Activated B cell treated with CpG ODN at 0.5 μM for 24 hours (primary cell): ENCODE measurements around the gene ZBTB21. TPM values are rescaled to one million over a fixed set of nuclear protein-coding genes. Genes with fewer than 3 reads are reported as not detected.

Experiments
- ATAC-seq: fragments of 200-7000 bp; cut with Tn5 transposase; one replicate; pipeline ENCODE4 v1.10.0; 2021; ENCODE audit warnings: low read depth, mild to moderate bottlenecking, moderate library complexity
- CTCF ChIA-PET: fragments of 350-600 bp; sonication (Branson Sonifier 250); formaldehyde crosslinking; loops from one replicate; lab custom pipeline; 2021; ENCODE audit warnings: antibody characterized with exemption; lab: Charles Lee
- POLR2A ChIA-PET: fragments of 350-600 bp; sonication (Branson Sonifier 250); formaldehyde crosslinking; loops from one replicate; lab custom pipeline; 2021; ENCODE audit warnings: antibody characterized with exemption; lab: Charles Lee
- DNase-seq: peaks from one replicate; pipeline ENCODE4 v3.0.0; 2022
- H3K27ac Mint-ChIP-seq: one replicate; pipeline ENCODE4 v1.8.0; 2020; ENCODE audit warnings: mixed read lengths
- H3K27me3 Mint-ChIP-seq: one replicate; pipeline ENCODE4 v1.8.0; 2021; ENCODE audit warnings: mixed read lengths
- H3K36me3 Mint-ChIP-seq: one replicate; pipeline ENCODE4 v1.8.0; 2021; ENCODE audit warnings: low read depth, mixed read lengths
- H3K4me1 Mint-ChIP-seq: one replicate; pipeline ENCODE4 v1.8.0; 2021; ENCODE audit warnings: mixed read lengths
- H3K4me3 Mint-ChIP-seq: one replicate; pipeline ENCODE4 v1.8.0; 2020; ENCODE audit warnings: mild to moderate bottlenecking, mixed read lengths
- H3K9me3 Mint-ChIP-seq: one replicate; pipeline ENCODE4 v1.8.0; 2020; ENCODE audit warnings: mixed read lengths
- CTCF ChIP-seq: fragments of 200-600 bp; IDR thresholded peaks from one replicate; pipeline ENCODE4 v1.8.0; 2022; ENCODE audit warnings: antibody characterized with exemption, mild to moderate bottlenecking
- intact Hi-C: fragments of 100-400 bp; cut with micrococcal nuclease; formaldehyde crosslinking; loops from one replicate; pipeline ENCODE4 v1.15.1; 2024
- total RNA-seq: library from RNA; stranded (reverse); gene quantifications from 2 replicates; pipeline ENCODE4 v1.2.3, GENCODE V29; 2022

Gene ZBTB21
- total RNA-seq, 1 donor from 2014 or later: 24.2 TPM

- intact Hi-C loops: no loop called here
- no peak for DNase-seq
- no peak overlapping the region for H3K27ac Mint-ChIP-seq
- ChIA-PET POLR2A (no interaction called here), CTCF (no interaction called here)
- no peaks in the 10 kb centered on the region for H3K9me3 Mint-ChIP-seq
- TF ChIP-seq CTCF: no peak
- ATAC-seq: no peak
- no peak overlapping the region for H3K4me3 Mint-ChIP-seq
- H3K4me1 Mint-ChIP-seq: peaks cover 5% of the 10 kb centered on the region
- H3K36me3 Mint-ChIP-seq: no peaks in the 10 kb centered on the region
- H3K27me3 Mint-ChIP-seq: no peaks in the 10 kb centered on the region
Measured at GRCh38 chr21:42037516-42037915, 27.4 kb upstream of the ZBTB21 start.

- intact Hi-C loops: no loop called here
- Mint-ChIP-seq H3K27ac (no peak overlapping the region), H3K4me3 (no peak overlapping the region), H3K27me3 (no peaks in the 10 kb centered on the region), H3K4me1 (peaks cover 5% of the 10 kb centered on the region), H3K36me3 (no peaks in the 10 kb centered on the region), H3K9me3 (no peaks in the 10 kb centered on the region)
- no peak for TF ChIP-seq CTCF
- ChIA-PET POLR2A (no interaction called here), CTCF (no interaction called here)
- ATAC-seq (no peak), DNase-seq (no peak)
Measured at GRCh38 chr21:42036313-42036712, 26.2 kb upstream of the ZBTB21 start.

- CTCF ChIA-PET: interaction anchor here (0.6 kb wide), 1 partner anchor 750 kb away, joined by 3 read pairs; no protein-coding TSS in a partner anchor
- Mint-ChIP-seq H3K27me3 (no peaks in the 10 kb centered on the region), H3K4me3 (no peak overlapping the region), H3K9me3 (no peaks in the 10 kb centered on the region), H3K27ac (no peak overlapping the region), H3K36me3 (no peaks in the 10 kb centered on the region), H3K4me1 (peaks cover 7% of the 10 kb centered on the region)
- no peak for DNase-seq
- TF ChIP-seq CTCF: no peak
- no peak for ATAC-seq
- POLR2A ChIA-PET: interaction anchor here (0.6 kb wide), 1 partner anchor 34 kb away, joined by 3 read pairs; no protein-coding TSS in a partner anchor
- intact Hi-C loops: no loop called here
Measured at GRCh38 chr21:42032968-42033367, 22.8 kb upstream of the ZBTB21 start.

- no peaks in the 10 kb centered on the region for H3K9me3 Mint-ChIP-seq
- no peaks in the 10 kb centered on the region for H3K36me3 Mint-ChIP-seq
- CTCF ChIA-PET: no interaction called here
- intact Hi-C loops: no loop called here
- H3K4me1 Mint-ChIP-seq: peaks cover 6% of the 10 kb centered on the region
- H3K27me3 Mint-ChIP-seq: no peaks in the 10 kb centered on the region
- ATAC-seq: no peak
- no peak overlapping the region for H3K27ac Mint-ChIP-seq
- no peak for DNase-seq
- POLR2A ChIA-PET: no interaction called here
- no peak overlapping the region for H3K4me3 Mint-ChIP-seq
- no peak for TF ChIP-seq CTCF
Measured at GRCh38 chr21:42032266-42032665, 22.1 kb upstream of the ZBTB21 start.

GRCh38 chr21:42031816-42032215, 21.7 kb upstream of the ZBTB21 start:
- intact Hi-C loops: no loop called here
- CTCF ChIA-PET: no interaction called here
- POLR2A ChIA-PET: no interaction called here

More at GRCh38 chr21:42031816-42032215, 21.7 kb upstream of the ZBTB21 start:
- TF ChIP-seq CTCF: no peak
- ATAC-seq (no peak), DNase-seq (no peak)
- Mint-ChIP-seq H3K27me3 (no peaks in the 10 kb centered on the region), H3K4me1 (peaks cover 6% of the 10 kb centered on the region), H3K4me3 (no peak overlapping the region), H3K36me3 (no peaks in the 10 kb centered on the region), H3K9me3 (no peaks in the 10 kb centered on the region), H3K27ac (no peak overlapping the region)
